Osteocyte (in vitro differentiated cells): ENCODE results near the gene KIF7. TPM values are rescaled to one million over a fixed set of nuclear protein-coding genes. Genes with fewer than 3 reads are reported as not detected.

Experiments
- DNase-seq: peaks from one replicate; pipeline ENCODE4 v3.0.0; 2021; ENCODE audit warnings: mixed read lengths; ENCODE audit not compliant: unreplicated experiment; ENCODE audit errors: extremely low spot score
- H3K27ac Mint-ChIP-seq: one replicate; pipeline ENCODE4 v1.8.0; 2021; ENCODE audit warnings: mild to moderate bottlenecking, mixed read lengths; ENCODE audit not compliant: unreplicated experiment
- H3K27me3 Mint-ChIP-seq: one replicate; pipeline ENCODE4 v1.8.0; 2021; ENCODE audit warnings: mixed read lengths; ENCODE audit not compliant: unreplicated experiment
- H3K36me3 Mint-ChIP-seq: one replicate; pipeline ENCODE4 v1.8.0; 2021; ENCODE audit warnings: mixed read lengths; ENCODE audit not compliant: unreplicated experiment
- H3K4me1 Mint-ChIP-seq: one replicate; pipeline ENCODE4 v1.8.0; 2021; ENCODE audit warnings: mixed read lengths; ENCODE audit not compliant: unreplicated experiment
- H3K4me3 Mint-ChIP-seq: one replicate; pipeline ENCODE4 v1.8.0; 2021; ENCODE audit warnings: mild to moderate bottlenecking, moderate library complexity, mixed read lengths; ENCODE audit not compliant: unreplicated experiment
- H3K9me3 Mint-ChIP-seq: one replicate; pipeline ENCODE4 v1.8.0; 2021; ENCODE audit warnings: mixed read lengths; ENCODE audit not compliant: unreplicated experiment
- total RNA-seq: library from RNA; stranded (reverse); gene quantifications from 2 replicates; pipeline ENCODE4 v1.2.1, GENCODE V29; 2021
- TF ChIP-seq, protein P1 (sequence below): fragments of 200-600 bp; sonication (generic); IDR thresholded peaks from 2 replicates; pipeline ENCODE4 v1.5.0; 2021; ENCODE audit warnings: antibody characterized with exemption, mild to moderate bottlenecking, moderate library complexity

The KIF7 gene
- total RNA-seq, 1 donor from 2014 or later: 20.0 TPM

DNA sequence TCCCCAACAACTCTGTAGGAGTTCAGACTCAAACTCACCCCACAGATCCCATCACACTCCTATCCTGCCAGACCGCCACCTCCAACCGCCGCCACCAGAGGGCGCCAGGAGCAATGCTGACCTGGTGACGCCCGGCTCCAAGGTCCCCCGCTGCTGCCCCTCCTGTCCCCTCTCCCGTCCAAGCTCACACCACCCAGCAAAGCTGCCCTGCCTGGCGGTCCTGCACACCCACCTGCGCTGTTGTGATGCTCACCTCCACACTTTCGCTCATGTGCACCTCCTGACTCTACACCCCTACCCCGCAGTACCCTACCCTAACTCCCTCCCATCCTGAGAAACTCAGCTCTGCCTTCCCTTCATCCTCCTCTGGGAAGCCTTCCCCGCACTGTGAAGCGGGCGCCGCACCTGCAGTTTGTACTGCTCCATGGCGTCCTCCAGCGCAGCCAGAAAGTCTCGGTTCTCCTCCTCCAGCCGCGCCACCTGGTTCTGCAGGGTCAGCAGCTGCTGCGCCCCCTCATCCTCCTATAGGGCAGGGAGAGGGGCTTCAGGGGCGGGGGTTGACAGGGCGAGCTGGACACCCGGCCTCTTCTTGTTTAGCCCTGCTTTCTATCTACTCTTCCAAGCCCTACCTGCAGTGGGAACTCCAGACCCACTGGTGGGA lies 7.9 kb downstream of the KIF7 start:
- Mint-ChIP-seq H3K27me3 (no peaks in the 10 kb centered on the region), H3K27ac (no peak overlapping the region), H3K9me3 (no peaks in the 10 kb centered on the region), H3K36me3 (peaks cover 26% of the 10 kb centered on the region), H3K4me1 (peaks cover 5% of the 10 kb centered on the region), H3K4me3 (no peak overlapping the region)
- TF ChIP-seq, protein P1, sequence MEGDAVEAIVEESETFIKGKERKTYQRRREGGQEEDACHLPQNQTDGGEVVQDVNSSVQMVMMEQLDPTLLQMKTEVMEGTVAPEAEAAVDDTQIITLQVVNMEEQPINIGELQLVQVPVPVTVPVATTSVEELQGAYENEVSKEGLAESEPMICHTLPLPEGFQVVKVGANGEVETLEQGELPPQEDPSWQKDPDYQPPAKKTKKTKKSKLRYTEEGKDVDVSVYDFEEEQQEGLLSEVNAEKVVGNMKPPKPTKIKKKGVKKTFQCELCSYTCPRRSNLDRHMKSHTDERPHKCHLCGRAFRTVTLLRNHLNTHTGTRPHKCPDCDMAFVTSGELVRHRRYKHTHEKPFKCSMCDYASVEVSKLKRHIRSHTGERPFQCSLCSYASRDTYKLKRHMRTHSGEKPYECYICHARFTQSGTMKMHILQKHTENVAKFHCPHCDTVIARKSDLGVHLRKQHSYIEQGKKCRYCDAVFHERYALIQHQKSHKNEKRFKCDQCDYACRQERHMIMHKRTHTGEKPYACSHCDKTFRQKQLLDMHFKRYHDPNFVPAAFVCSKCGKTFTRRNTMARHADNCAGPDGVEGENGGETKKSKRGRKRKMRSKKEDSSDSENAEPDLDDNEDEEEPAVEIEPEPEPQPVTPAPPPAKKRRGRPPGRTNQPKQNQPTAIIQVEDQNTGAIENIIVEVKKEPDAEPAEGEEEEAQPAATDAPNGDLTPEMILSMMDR: peak; percentile 90
- peak; percentile 93 for DNase-seq

DNA sequence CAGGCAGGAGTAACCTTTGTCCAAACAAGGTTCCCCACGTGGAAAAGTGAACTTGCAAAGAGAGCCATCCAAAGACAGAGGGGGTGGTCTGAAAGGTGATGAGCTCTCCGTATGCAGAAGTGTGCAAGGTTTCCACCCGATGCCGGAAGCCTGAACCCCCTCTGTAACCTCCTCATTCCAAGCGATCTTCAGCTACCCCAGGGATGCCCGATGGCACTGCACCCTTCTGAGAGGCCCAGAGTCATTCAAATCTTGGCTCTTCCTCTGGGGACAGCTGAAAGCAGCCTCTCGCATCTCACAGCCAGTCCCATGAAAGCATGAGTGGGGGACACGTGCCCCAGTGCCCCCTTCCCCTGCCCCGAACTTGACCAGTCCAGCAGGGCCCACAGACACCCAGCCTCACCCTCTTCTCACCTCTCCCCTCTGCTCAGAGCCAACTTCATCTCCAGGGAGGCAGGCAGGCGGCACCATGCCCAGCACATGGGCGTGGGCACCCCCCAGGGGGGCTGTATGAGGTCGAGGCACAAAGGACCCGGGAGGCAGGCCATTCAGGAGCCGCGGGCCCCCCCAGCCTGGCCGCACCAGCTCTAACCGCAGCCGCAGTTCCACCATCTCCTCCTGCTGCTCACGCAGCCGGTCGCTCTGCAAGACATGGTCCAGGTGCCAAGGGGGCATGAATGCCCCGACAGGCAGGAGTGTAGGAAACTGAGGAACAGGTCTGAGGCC lies 8.7 kb downstream of the KIF7 start:
- Mint-ChIP-seq H3K9me3 (no peaks in the 10 kb centered on the region), H3K27ac (no peak overlapping the region), H3K27me3 (no peaks in the 10 kb centered on the region), H3K4me3 (no peak overlapping the region), H3K36me3 (peaks cover 26% of the 10 kb centered on the region), H3K4me1 (peaks cover 5% of the 10 kb centered on the region)
- TF ChIP-seq, protein P1: no peak
- no peak for DNase-seq

DNA sequence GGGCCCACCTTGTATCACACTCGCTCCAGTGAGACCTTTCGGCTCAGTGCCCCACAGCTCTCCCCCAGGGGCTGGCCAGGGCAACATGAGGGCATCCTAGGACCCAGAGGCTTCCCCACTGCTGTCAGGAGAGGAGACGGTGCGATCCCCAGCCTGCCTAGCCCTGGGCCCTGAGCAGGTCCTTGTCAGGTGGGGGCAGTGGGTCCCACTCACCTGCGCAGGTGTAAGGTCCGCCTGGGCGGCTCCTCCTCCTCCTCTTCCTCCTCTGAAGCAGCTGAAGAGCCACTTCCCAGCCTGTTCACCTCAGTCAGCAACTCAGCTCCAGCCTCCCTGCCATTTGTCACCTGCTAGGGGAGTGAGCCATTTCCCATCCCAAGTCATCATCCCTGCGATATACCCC lies 9.6 kb downstream of the KIF7 start:
- DNase-seq: no peak
- TF ChIP-seq, protein P1: no peak

DNA sequence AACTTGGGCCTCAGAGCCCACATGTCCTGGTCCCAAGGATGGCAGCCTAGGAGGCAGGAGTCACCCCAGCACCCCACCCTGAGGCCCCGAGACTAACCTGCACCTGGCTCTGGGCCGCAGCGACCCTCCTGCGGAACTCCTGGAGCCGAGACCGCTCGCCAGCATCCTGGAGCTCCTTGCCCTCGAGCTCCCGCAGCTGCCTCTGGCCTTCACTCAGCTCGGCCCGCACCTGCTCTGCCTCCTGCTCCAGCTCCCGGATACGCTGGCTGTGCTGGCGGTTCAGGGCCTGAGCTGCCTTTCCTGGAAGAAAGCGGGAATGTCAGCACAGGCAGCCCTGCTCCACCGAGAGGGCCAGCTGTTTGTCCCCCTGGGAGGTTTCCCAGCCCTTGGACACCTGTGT lies 13.2 kb downstream of the KIF7 start:
- Mint-ChIP-seq H3K4me3 (no peak overlapping the region), H3K27me3 (no peaks in the 10 kb centered on the region), H3K4me1 (peaks cover 2% of the 10 kb centered on the region), H3K36me3 (peaks cover 21% of the 10 kb centered on the region), H3K27ac (no peak overlapping the region), H3K9me3 (no peaks in the 10 kb centered on the region)
- TF ChIP-seq, protein P1: no peak
- no peak for DNase-seq

More for the DNA sequence above, 9.6 kb downstream of the KIF7 start:
- Mint-ChIP-seq H3K4me1 (peaks cover 5% of the 10 kb centered on the region), H3K27me3 (no peaks in the 10 kb centered on the region), H3K9me3 (no peaks in the 10 kb centered on the region), H3K36me3 (peaks cover 23% of the 10 kb centered on the region), H3K4me3 (no peak overlapping the region), H3K27ac (no peak overlapping the region)

DNA sequence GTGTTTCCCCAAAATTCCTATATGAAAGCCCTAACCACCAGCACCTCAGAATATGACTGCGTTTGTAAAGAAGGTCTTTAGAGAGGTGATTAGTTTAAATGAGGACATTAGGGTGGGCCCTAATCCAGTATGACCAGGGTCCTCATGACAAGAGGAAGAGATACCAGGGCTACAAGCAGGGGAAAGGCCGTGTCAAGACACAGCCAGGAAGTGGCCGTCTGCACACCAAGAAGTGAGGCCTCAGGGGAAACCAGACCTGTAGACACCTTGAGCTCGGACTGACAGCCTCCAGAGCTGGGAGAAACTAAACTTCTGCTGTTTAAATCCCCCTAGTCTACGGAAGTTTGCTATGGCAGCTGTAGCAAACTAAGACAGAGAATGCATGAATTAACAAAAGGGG lies 14.2 kb downstream of the KIF7 start:
- H3K4me3 Mint-ChIP-seq: no peak overlapping the region
- TF ChIP-seq, protein P1: no peak
- peaks cover 14% of the 10 kb centered on the region for H3K36me3 Mint-ChIP-seq
- no peaks in the 10 kb centered on the region for H3K27me3 Mint-ChIP-seq
- no peaks in the 10 kb centered on the region for H3K4me1 Mint-ChIP-seq
- H3K9me3 Mint-ChIP-seq: no peaks in the 10 kb centered on the region
- no peak for DNase-seq
- H3K27ac Mint-ChIP-seq: no peak overlapping the region
